T47D (cell line): Measurements from ENCODE around the gene CAMK2D.

ENCODE experiments used
- DNase-seq, 2 experiments: peaks; one replicate each; pipeline versions ENCODE4 v3.0.0 to v3.0.0-alpha.2; 2011 to 2012; ENCODE audit warnings: low read depth in 1 of 2, low spot score in 1 of 2
- JUND ChIP-seq: IDR thresholded peaks from 2 replicates; pipeline ENCODE4 v1.6.1; 2012; ENCODE audit warnings: low read depth
- in situ Hi-C: cut with HindIII; loops from 2 replicates; pipeline ENCODE4 v1.10.0; 2016; ENCODE audit warnings: low sequenced_read_pairs, low pct_unique_long_range_greater_than_20kb

The CAMK2D gene

DNA sequence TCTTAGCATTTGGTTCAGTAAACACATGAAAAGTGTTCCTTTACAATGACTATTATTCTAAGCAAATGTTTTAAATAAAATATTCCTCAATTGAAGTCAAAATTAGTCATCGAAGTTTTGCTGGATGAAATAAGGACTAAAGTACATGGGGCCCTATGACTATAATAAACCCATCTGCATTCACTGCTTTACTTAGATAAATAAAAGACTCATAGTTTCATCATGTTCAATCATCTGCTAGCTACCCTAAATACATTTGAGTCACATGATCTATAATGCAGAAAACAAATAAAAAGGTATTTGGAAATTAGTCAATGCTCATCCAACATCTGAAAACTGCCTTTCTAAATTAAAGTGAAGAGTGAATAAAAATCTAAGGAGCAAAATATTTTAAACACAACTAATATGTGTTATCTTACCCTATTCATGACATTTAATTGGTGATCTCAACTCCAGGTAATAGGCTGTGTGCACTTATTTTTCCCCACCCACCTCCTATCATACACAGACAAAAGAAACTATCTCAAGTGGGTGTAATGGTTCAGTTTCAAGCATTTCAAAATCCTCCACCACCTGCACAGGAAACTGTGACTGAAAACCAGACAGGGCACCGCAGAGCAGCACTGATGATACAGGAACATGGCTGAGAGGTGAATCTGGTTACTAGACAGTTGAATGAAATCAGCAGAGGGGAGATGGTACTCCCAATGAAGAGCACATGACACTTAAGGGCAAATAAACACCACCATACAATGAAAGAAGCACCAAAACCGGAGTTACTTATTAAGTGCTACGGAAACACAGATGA is 78.6 kb downstream of the CAMK2D start:
- DNase-seq = no peak
- in situ Hi-C loops = no loop called here
- no peak for TF ChIP-seq JUND

DNA sequence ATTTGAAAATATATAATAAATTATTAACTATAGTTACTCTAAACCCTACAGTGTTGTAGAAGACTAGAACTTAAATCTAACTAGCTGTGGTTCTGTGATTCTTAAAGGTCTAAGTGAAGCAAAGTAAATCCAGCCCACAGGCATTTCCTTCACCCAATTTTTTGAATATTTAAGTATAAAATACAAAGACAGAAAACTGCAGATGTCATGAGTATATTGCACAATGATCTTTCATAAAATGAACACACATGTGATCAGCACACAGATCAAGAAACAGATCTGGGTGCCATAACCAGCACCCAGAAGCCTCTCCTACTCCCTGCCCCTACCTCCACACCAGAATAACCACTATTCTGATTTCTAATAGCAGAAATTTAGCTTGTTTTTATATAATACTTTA is 82.9 kb downstream of the CAMK2D start:
- no peak for TF ChIP-seq JUND
- DNase-seq = no peak
- in situ Hi-C loops = no loop called here

DNA sequence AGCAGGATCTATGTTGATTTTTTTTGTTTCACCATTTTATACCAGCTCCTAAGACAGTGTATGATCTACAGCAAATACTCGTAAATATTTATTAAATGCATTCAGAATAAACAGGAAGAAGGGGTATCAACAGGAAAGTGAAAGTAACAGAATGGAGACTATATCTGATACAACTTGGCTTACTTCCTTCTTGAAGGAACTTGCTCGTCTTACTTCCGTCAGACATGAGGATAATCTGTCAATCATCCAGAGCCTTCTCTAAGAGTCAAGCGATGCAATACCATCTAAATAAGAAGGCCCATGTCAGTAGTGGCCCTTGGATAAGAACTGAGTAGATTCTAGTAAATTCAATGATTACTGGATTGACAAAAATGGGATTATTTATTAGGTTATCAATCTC is 84.2 kb downstream of the CAMK2D start:
- in situ Hi-C loops = no loop called here
- no peak for DNase-seq
- no peak for TF ChIP-seq JUND

DNA sequence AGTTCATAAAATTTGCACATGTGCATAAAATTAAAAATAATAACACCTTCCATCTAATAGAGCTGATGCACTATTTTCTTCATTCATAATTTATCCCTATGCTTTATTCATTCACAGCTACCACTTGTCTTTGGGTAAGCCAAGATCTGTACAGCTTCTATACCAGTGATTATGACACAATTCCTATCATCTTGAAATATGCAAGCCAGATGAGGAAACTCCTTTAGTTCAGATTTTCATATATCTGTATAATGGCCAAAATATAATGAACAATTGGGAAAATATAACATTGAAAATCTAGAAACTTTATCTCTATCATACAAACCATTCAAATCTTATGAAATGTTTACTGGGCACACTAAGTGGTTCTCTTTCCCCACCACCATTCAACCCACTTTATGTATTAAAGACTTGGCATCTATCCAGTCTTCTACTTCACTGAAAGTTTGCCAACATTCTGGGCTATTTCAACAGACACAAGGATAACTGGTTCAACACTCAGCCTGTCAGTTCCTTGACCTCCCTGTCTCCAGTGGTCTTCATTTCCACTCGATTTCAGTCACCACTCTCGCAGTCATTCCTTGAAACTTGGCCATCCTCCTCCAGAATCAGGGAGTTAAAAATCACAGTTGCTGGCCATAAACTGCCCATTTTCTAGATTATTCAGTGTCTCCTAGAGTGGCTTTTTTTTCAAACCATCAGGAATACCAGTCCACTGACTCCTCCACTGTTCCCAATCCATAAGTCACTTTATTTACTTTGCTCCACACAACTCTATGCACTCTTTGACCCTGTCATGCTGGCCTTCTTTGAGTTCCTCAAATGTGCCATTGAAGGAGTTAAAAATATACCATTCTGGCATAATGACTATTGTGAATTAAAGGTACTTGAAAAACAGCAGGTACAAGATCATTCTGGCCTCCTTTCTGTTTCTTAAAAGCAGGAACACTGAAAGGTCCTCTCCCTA is 85.5 kb downstream of the CAMK2D start:
- DNase-seq = no peak
- no peak for TF ChIP-seq JUND
- in situ Hi-C loops = no loop called here

DNA sequence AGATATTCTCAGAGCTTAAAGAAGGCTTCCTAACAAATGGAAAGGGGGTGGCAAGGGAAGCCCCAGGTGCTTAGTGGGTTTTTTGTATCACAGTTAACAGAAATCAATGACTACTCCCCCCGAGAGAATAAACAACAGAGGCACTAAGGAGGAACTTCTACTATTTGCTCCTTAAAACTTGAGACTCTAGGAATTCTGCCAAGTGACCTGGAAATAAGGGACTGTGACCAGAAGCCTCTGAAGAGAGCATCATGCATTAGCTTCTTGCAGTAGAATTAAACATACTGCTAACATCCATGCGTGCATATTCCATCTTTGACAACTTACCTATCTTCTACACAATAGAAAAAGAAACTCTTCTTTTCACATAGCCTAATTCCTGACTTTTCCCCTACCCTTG is 86.8 kb downstream of the CAMK2D start:
- TF ChIP-seq JUND = no peak
- in situ Hi-C loops = no loop called here
- DNase-seq = no peak

DNA sequence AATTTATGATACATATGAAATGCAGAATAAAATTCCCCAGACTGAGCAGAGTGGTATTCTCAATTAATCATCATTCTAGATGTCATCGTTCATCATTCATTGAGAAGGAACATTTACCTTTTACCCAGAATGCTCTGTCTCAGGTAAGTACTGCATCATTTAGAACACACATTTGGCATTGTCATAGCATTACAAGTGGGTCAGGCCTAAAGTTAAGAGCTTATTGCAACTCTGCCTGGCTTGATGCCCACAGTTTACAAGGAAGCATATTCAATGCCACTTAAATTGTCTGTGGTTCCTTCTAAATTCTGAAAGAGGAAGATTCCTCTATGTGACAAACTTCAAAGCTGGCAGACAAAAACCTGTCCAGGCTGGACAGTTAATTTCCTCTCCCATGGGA is 87.3 kb downstream of the CAMK2D start:
- in situ Hi-C loops = no loop called here
- TF ChIP-seq JUND = no peak
- no peak for DNase-seq

DNA sequence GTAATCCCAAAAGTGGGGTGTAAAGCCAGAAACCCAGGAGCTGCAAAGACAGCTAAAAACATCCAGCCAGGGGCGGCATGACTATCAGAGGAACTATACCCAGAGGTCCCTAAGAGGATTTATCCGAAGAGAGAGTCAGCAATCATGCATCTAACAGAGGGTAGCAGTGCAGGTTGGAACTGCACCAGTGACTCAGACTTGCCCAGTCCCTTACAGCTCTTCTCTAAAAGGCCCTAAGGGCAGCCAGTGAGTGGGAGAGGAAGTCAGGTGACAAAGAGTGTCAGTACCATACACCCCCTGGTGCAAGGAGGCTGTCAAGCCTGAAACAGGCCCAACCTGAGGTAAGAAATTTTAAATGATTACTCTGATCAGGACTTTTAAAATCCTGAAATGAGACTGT is 88.1 kb downstream of the CAMK2D start:
- TF ChIP-seq JUND = no peak
- in situ Hi-C loops = no loop called here
- no peak for DNase-seq

DNA sequence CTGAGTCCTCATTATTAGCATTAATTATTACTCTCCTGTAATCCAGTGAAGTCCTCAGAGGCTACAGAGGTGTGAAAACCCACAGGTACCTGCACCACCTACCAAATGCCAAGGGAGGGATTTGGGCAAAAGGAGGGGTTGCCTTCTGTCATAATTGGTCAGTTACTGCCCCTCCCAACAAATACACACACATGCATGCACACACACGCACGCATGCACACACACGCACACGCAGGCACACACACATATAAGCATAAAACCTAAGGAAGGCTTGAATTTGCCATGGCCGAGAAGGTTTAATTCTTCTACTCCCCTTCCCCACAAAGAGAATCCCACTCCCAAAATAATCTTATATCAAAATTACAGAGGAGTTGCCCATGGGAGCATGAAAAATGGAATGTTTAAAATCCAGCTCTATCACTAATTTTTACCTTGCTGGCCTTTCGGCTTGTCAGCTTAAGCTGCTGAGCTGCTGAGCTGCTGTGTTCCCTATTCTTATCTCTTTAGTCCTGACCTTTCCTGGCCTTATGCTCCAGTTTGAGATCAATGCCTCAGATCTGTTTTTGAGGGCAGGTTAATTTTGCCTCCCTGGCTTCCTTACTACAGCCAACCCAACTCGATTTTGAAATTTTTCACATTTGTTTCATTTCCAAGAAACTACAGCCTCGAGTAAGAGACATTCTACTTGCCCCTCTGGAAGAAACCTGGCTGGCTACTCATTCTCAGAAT is 95.0 kb downstream of the CAMK2D start:
- no peak for DNase-seq
- TF ChIP-seq JUND = no peak
- in situ Hi-C loops = no loop called here

DNA sequence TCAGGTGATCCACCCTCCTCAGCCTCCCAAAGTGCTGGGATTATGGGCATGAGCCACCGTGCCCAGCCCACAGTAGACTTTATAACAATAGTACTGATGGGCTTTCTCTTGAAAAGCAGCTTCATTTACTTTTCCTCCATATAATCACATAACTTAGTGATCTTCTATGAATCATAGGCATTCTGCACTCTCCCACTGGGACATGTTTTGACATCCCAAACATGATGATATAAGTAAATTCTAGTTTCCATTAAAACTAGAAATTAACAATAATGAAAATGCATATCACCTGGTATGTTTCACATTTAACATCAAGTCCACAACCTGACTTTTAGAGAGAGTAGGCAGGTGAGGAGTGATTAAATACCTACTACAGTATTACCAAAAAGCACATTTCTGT is 96.5 kb downstream of the CAMK2D start:
- TF ChIP-seq JUND = no peak
- no peak for DNase-seq
- in situ Hi-C loops = no loop called here

DNA sequence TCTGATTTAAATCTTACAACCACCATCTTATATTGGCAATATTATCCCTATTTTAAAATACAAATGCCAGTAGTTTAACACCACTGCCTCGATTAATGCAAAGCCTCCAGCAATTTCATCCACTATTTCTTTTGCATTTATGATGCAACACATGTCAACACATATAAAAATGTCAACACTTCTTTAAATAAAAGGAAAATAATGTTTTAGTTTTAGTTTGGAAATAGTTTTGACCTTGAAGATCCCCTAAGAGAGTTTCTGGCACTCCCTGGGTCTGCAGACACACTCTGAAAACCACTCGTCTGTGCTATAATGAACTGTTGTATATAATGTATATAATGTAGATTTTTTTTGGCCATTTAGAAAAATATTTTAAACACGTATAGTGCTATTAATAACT is 99.0 kb downstream of the CAMK2D start:
- no peak for DNase-seq
- TF ChIP-seq JUND = no peak
- in situ Hi-C loops = no loop called here

DNA sequence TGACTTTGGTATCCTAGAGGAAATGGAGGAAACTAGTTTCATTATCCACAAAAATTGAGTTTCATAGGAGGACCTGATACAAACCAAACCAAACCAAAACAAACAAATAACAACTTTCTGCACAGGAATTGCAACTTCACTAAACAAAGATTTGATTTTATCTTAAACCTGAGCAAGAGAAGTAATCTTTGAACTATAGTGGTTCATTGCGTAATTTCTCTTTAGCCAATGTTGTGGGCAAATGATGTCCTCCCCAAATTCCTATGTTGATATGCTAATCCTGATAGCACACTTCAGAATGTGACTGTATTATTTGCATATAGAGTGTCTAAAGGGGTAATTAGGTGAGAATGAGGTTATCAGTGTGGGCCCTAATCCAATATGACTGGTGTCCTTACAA is 102.4 kb downstream of the CAMK2D start:
- in situ Hi-C loops = no loop called here
- no peak for TF ChIP-seq JUND

DNA sequence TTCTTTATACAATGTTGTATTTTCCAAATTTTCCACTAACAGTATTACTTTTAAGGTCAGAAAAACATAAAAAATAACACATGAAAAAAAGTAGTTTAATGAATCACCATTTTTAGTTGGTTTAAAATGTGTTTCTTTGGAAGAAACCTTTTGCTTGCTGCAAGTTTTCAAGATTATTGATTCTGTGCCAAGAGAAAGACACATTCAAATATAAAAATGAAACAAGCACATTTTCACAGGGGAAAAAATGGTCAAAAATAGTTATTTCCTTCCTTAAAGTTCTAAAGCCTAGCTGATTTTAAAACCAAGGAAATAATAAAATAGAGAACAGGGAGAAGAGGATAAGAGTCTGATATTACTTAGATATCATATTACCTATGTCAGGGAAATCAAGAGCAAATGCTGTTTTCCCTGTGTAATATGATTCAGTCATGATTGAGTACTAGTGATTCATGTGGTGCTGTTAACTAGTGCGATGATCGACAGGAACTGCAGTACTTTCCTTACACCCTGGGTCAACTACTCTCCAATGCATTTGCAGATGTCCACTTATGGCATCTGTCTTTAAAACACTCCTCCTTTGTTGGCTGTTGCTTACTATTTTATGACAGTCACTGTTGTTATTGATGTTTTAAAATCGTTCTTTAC is 103.8 kb downstream of the CAMK2D start:
- no peak for DNase-seq
- no peak for TF ChIP-seq JUND
- in situ Hi-C loops = no loop called here

More for the DNA sequence above, 102.4 kb downstream of the CAMK2D start:
- no peak for DNase-seq
